Sciatic nerve (tissue), 2 donors: ENCODE data around the gene IDH3A. TPM values are rescaled to one million over a fixed set of nuclear protein-coding genes. Genes with fewer than 3 reads are reported as not detected.

ENCODE experiments used
- ATAC-seq: fragments of 200-7000 bp; cut with Tn5 transposase; one replicate; pipeline ENCODE4 v1.9.1; 2020; ENCODE audit warnings: mild to moderate bottlenecking, moderate library complexity
- DNase-seq: peaks from one replicate; pipeline ENCODE4 v3.0.0-alpha.2; 2020; ENCODE audit warnings: low spot score
- intact Hi-C: fragments of 100-400 bp; cut with DNase I; formaldehyde crosslinking; loops from one replicate; pipeline ENCODE4 v1.14.2; 2022
- total RNA-seq: library from RNA; stranded (reverse); fragmentation: NEBNext Ultra II Directional; extraction: Animal tissue kit (Norgen Biotek cat#: 25700); gene quantifications from one replicate; pipeline ENCODE4 v1.2.1, GENCODE V29; 2021
- donor health status: DM: no; HTN: no; CAD: no.
- donor health status: DM: no; HTN: no; CAD: no.

The IDH3A gene
- total RNA-seq, 1 donor from 2014 or later: 66.9 TPM

- intact Hi-C loops: no loop called here
- peak; percentile 50 for ATAC-seq
- DNase-seq: no peak
Observed at GRCh38 chr15:78155355-78155939, 6.3 kb downstream of the IDH3A start.

- no peak for DNase-seq
- ATAC-seq: no peak
- intact Hi-C loops: no loop called here
Observed at GRCh38 chr15:78156653-78157052, 7.5 kb downstream of the IDH3A start.

- intact Hi-C loops: no loop called here
- no peak for ATAC-seq
- DNase-seq: no peak
Observed at GRCh38 chr15:78157203-78157602, 8.0 kb downstream of the IDH3A start.

GRCh38 chr15:78159395-78159794 is 10.2 kb downstream of the IDH3A start:
- no peak for ATAC-seq
- intact Hi-C loops: no loop called here
- DNase-seq: no peak

GRCh38 chr15:78162038-78162437 is 12.9 kb downstream of the IDH3A start:
- DNase-seq (no peak), ATAC-seq (no peak)
- intact Hi-C loops: no loop called here

- intact Hi-C loops: no loop called here
- DNase-seq: no peak
- no peak for ATAC-seq
Observed at GRCh38 chr15:78164010-78164409, 14.8 kb downstream of the IDH3A start.

GRCh38 chr15:78167227-78167888 is 18.2 kb downstream of the IDH3A start:
- intact Hi-C loops: no loop called here
- DNase-seq (no peak), ATAC-seq (no peak)

GRCh38 chr15:78168608-78169007 is 19.4 kb downstream of the IDH3A start:
- DNase-seq: no peak
- ATAC-seq: no peak
- intact Hi-C loops: no loop called here

GRCh38 chr15:78170848-78171773 is 21.9 kb downstream of the IDH3A start:
- intact Hi-C loops: no loop called here
- ATAC-seq (no peak), DNase-seq (no peak)

- ATAC-seq: no peak
- intact Hi-C loops: no loop called here
- DNase-seq: no peak
Observed at GRCh38 chr15:78171864-78172472, 22.8 kb downstream of the IDH3A start.

- DNase-seq (no peak), ATAC-seq (no peak)
- intact Hi-C loops: no loop called here
Observed at GRCh38 chr15:78174401-78174800, 25.2 kb downstream of the IDH3A start.

- DNase-seq (no peak), ATAC-seq (no peak)
- intact Hi-C loops: no loop called here
Observed at GRCh38 chr15:78175330-78175729, 26.2 kb downstream of the IDH3A start.

GRCh38 chr15:78177447-78177873 is 28.3 kb downstream of the IDH3A start:
- ATAC-seq (peak; percentile 53), DNase-seq (no peak)
- intact Hi-C loops: no loop called here

GRCh38 chr15:78178064-78178463 is 28.9 kb downstream of the IDH3A start:
- no peak for ATAC-seq
- intact Hi-C loops: no loop called here

GRCh38 chr15:78179286-78179840 is 30.2 kb downstream of the IDH3A start:
- no peak for DNase-seq
- no peak for ATAC-seq
- intact Hi-C loops: no loop called here

More at GRCh38 chr15:78178064-78178463, 28.9 kb downstream of the IDH3A start:
- no peak for DNase-seq

- ATAC-seq (no peak), DNase-seq (no peak)
- intact Hi-C loops: loop anchor here (2.0 kb wide), 1 partner anchor 59 kb away; no protein-coding TSS in a partner anchor
Observed at GRCh38 chr15:78179906-78180305, 30.7 kb downstream of the IDH3A start.

- intact Hi-C loops: no loop called here
- DNase-seq (no peak), ATAC-seq (no peak)
Observed at GRCh38 chr15:78182336-78182700, 33.2 kb downstream of the IDH3A start.

GRCh38 chr15:78182821-78183220 is 33.7 kb downstream of the IDH3A start:
- DNase-seq (no peak), ATAC-seq (no peak)
- intact Hi-C loops: no loop called here
